GM19099 (cell line): ENCODE results near the gene ERVW-1.
A peak's percentile ranks its signal among the peaks of the same experiment; 100 is the strongest.

Experiments
- POLR2A ChIP-seq: IDR thresholded peaks from 3 replicates; pipeline ENCODE4 v1.6.1; 2011; ENCODE audit warnings: low read depth; ENCODE audit not compliant: insufficient read length; ENCODE audit errors: extremely low read depth

ERVW-1 gene

DNA sequence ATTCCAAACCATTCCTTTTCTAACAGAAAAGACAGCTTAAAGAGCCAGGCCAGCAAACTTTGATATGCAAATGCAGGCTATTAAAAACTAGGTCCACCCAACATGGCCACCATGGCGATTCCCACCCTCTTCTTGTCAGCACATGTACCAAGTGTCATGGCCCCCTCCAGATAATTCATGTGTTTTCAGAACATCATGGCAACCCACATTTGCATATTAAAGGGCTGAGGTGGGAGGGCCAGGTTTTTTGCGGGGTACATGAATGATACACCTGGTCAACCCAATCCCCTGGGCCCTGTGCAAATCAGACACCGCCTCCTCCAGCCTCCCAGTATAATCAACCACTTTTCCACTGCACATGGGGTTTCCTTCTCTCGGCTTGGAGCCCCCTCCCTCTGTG lies 965 bp upstream of the ERVW-1 start:
- TF ChIP-seq POLR2A = no peak

GRCh38 chr7:92478095-92478494 lies 349 bp upstream of the ERVW-1 start:
- no peak for TF ChIP-seq POLR2A

DNA sequence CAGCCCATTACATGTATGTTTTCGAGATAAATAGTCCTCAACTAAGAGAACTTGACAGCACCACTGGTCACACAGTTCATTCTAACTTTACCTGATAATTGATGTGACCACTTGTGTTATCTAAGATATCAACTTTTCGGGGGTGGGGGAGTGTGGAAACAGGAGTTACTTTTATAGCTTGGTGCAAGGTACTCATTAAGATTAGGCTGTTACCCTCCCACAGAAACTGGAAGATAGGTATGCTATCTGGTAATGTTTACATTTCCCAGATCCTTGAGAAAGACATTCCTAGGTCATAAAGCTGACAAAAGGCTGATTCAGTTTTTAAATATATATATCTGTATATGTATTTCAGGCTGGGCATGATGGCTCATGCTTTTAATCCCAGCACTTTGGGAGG lies 11.1 kb downstream of the ERVW-1 start:
- no peak for TF ChIP-seq POLR2A

DNA sequence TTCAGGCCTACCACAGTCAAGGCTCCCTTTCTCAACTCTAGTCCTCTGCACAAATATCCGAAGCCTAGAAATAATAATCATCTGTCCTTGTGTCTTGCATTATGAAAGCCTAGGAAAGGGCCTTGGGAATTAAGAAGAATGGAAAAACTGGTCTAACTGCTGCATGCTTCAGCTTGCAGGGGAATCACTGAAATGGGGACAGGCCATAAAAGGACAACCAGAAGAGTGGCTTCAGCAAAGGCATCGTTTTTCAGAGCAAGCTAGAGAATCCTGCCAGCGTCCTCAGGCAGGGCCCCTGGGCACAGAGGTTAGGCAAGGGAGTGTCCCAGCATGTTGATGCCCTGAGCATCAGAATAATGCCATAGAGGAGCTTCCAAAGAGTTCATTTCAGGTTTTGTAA lies 13.2 kb downstream of the ERVW-1 start:
- no peak for TF ChIP-seq POLR2A

DNA sequence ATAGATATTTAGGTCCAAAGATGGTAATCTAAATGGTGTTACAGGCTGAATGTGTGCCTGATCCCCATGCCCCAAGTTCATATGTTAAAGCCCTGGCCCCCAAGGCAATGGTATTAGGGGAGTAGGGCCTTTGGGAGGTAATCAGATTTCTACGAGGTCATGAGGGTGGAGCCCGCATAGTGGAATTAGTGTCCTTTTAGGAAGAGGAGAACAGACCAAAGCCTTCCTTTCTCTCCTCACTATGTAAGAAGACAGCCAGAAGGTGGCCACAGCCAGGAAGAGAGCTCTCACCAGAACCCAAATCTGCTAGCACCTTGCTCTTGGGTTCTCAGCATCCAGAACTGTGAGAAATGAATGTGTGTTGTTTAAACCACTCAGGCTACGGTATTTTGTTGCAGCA lies 15.2 kb downstream of the ERVW-1 start:
- no peak for TF ChIP-seq POLR2A

DNA sequence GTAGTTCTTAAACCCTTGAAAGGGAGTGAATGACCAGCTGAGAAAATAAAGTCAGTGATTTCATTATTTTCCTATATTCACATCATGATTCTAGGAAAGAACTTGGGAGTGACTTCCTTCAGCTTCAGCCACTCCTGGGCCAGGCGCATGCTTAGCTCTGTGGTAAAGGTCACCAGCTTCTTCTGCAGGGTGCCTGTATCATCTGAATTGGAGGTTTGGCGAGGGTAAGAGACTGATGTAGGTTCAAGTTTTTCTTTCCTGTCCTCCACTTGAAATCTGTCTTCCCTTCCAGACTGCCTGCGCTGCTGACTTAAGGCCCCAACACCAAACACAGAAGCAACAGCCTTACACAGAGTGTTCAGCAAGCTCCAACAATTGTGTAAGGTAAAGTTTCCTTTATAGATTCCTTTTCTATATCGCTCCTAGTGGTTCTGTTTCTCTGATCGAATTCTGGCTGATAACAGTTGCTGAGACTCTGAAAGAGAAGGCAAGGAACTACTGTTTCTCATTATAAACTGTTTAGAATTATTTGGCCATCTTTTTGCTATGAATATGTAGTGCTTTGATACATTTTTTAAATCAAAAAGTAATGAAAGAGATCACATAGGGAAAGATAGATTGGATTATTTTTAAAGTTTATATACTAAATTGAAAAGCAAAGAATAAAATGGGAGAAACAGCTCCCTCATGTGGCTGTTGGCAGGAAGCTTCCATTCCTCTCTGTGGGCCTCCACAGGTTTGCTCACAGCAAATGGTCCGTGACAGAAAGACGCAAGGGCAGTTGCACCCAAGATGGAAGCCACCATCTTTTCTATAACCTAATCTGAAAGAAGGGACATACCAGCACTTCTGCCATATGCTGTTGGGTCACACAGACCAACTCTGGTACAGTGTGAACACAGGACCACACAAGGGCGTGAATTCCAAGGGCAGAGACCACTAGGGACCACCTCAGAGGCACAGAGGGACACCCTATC lies 16.4 kb downstream of the ERVW-1 start:
- TF ChIP-seq POLR2A = no peak

- no peak for TF ChIP-seq POLR2A
Measured at GRCh38 chr7:92460510-92460909, 17.2 kb downstream of the ERVW-1 start.

- no peak for TF ChIP-seq POLR2A
Measured at GRCh38 chr7:92460109-92460508, 17.6 kb downstream of the ERVW-1 start.

- TF ChIP-seq POLR2A = no peak
Measured at GRCh38 chr7:92456236-92456635, 21.5 kb downstream of the ERVW-1 start.

GRCh38 chr7:92451645-92452044 lies 26.1 kb downstream of the ERVW-1 start:
- TF ChIP-seq POLR2A = no peak

GRCh38 chr7:92448205-92448747 lies 29.5 kb downstream of the ERVW-1 start:
- TF ChIP-seq POLR2A = no peak

GRCh38 chr7:92447345-92448204 lies 30.2 kb downstream of the ERVW-1 start, which contains the start of gene GATAD1:
GATAD1 (plus strand) TSS chr7:92447482; CDS start chr7:92447730, 248 bp downstream.
- TF ChIP-seq POLR2A = peak; percentile 65

DNA sequence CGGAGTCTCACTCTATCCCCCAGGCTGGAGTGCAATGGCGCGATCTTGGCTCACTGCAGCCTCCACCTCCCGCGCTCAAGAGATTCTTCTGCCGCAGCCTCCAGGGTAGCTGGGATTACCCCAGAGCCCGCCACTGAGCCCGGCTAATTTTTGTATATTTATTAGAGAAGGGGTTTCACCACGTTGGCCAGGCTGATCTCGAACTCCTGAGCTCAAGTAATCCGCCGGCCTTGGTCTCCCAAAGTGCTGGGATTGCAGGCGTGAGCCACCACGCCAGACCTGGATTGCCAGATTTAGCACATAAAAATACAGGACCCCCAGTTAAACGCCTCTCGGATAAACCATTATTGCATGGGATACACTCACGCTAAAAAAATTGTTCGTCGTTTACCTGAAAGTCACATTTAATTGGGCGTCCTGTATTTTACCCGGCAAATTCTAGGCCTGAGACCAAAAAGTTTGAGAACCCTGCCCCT lies 30.8 kb downstream of the ERVW-1 start:
- TF ChIP-seq POLR2A = no peak

GRCh38 chr7:92437956-92438491 lies 39.7 kb downstream of the ERVW-1 start:
- TF ChIP-seq POLR2A = no peak
